SK-N-SH (cell line): ENCODE results near the gene ABR. TPM values are rescaled to one million over a fixed set of nuclear protein-coding genes. Genes with fewer than 3 reads are reported as not detected.

ENCODE experiments used
- CTCF ChIA-PET: fragments of 300-600, 350-600 bp; formaldehyde crosslinking; extraction: SDS; loops from one replicate; lab custom pipeline; 2021; lab: Yijun Ruan, JAX
- POLR2A ChIA-PET: fragments of 350-600 bp; sonication (Branson Sonifier 250); formaldehyde crosslinking; extraction: SDS; loops from one replicate; lab custom pipeline; 2020; ENCODE audit warnings: antibody characterized with exemption, inconsistent platforms; lab: Yijun Ruan, JAX
- DNase-seq: peaks from one replicate; pipeline ENCODE4 v3.0.0; 2012
- H2AFZ ChIP-seq: fragments of 200-600 bp; sonication (generic); 2 replicates; pipeline ENCODE4 v1.8.1; 2016; ENCODE audit warnings: antibody characterized with exemption, mild to moderate bottlenecking, low read depth
- H3F3A ChIP-seq: fragments of 200-600 bp; sonication (generic); replicated peaks from 2 replicates; pipeline ENCODE3; 2016; ENCODE audit warnings: antibody characterized with exemption, mild to moderate bottlenecking; ENCODE audit not compliant: insufficient read depth
- H3K27ac ChIP-seq, 2 experiments: fragments of 200-500 bp in 1 of 2; fragments of 200-600 bp in 1 of 2; sonication (Bioruptor generic) in 1 of 2; sonication (generic), shearing (Covaris generic) in 1 of 2; 2 replicates each; pipeline versions ENCODE4 v1.5.1 to v1.6.1; 2014 to 2016; ENCODE audit warnings: low read depth in 2 of 2, inconsistent platforms in 1 of 2, low read length in 1 of 2, mild to moderate bottlenecking in 1 of 2, mixed read lengths in 1 of 2
- H3K27me3 ChIP-seq: fragments of 200-600 bp; sonication (generic), shearing (Covaris generic); 2 replicates; pipeline ENCODE4 v1.6.1; 2016; ENCODE audit warnings: mixed run types; ENCODE audit not compliant: insufficient read depth
- H3K36me3 ChIP-seq, 2 experiments: fragments of 200-500 bp in 1 of 2; fragments of 200-600 bp in 1 of 2; sonication (Bioruptor generic) in 1 of 2; sonication (generic) in 1 of 2; replicated peaks in 1 of 2; 2 replicates each; pipeline versions ENCODE3 to v1.5.1; 2014 to 2016; ENCODE audit warnings: low read length in 1 of 2, mild to moderate bottlenecking in 1 of 2; ENCODE audit not compliant: insufficient read depth in 2 of 2, control insufficient read depth in 1 of 2
- H3K4me1 ChIP-seq, 2 experiments: fragments of 200-500 bp in 1 of 2; fragments of 200-600 bp in 1 of 2; sonication (Bioruptor generic) in 1 of 2; sonication (generic), shearing (Covaris generic) in 1 of 2; 2 replicates each; pipeline versions ENCODE4 v1.5.1 to v1.6.1; 2014 to 2016; ENCODE audit warnings: low read depth in 1 of 2, low read length in 1 of 2, mixed run types in 1 of 2; ENCODE audit not compliant: insufficient read depth in 2 of 2, control insufficient read depth in 1 of 2
- H3K4me2 ChIP-seq: fragments of 200-600 bp; sonication (generic), shearing (Covaris generic); 2 replicates; pipeline ENCODE4 v1.6.1; 2017; ENCODE audit warnings: mixed run types
- H3K4me3 ChIP-seq, 2 experiments: fragments of 200-500 bp in 1 of 2; fragments of 200-600 bp in 1 of 2; sonication (Bioruptor generic) in 1 of 2; sonication (generic), shearing (Covaris generic) in 1 of 2; 2 replicates each; pipeline versions ENCODE4 v1.5.1 to v1.8.1; 2014 to 2016; ENCODE audit warnings: low read depth in 2 of 2, inconsistent platforms in 1 of 2, low read length in 1 of 2, mild to moderate bottlenecking in 1 of 2, mixed read lengths in 1 of 2, moderate library complexity in 1 of 2
- H3K79me2 ChIP-seq: fragments of 200-600 bp; sonication (generic); 2 replicates; pipeline ENCODE4 v1.8.1; 2017; ENCODE audit warnings: mild to moderate bottlenecking; ENCODE audit not compliant: insufficient read depth
- H3K9ac ChIP-seq: fragments of 200-600 bp; sonication (generic); 2 replicates; pipeline ENCODE4 v1.6.1; 2017; ENCODE audit warnings: mixed run types
- H3K9me2 ChIP-seq: fragments of 200-600 bp; sonication (generic); 2 replicates; pipeline ENCODE4 v1.6.1; 2017; ENCODE audit warnings: mixed run types
- H3K9me3 ChIP-seq: fragments of 200-600 bp; sonication (generic); 2 replicates; pipeline ENCODE4 v1.6.1; 2017; ENCODE audit warnings: mixed run types, mild to moderate bottlenecking, moderate library complexity
- H4K20me1 ChIP-seq: fragments of 200-600 bp; sonication (generic); 2 replicates; pipeline ENCODE4 v1.6.1; 2017; ENCODE audit warnings: mild to moderate bottlenecking, mixed run types; ENCODE audit not compliant: insufficient read depth
- CHD2 ChIP-seq: fragments of 150-350 bp; IDR thresholded peaks from 2 replicates; pipeline ENCODE4 v1.6.1; 2018; ENCODE audit warnings: low read length; ENCODE audit not compliant: partially characterized antibody
- ELF1 ChIP-seq: IDR thresholded peaks from 2 replicates; pipeline ENCODE4 v1.4.0; 2012
- EP300 ChIP-seq, 2 experiments: IDR thresholded peaks; 2 replicates each; pipeline versions ENCODE4 v1.4.0 to v1.6.1; 2012; ENCODE audit warnings: borderline replicate concordance in 1 of 2, low read depth in 1 of 2, low read length in 1 of 2
- EZH2phosphoT487 ChIP-seq: fragments of 200-600 bp; sonication (generic); IDR thresholded peaks from 2 replicates; pipeline ENCODE4 v1.6.1; 2017; ENCODE audit warnings: low read depth, mixed run types, mild to moderate bottlenecking, antibody characterized with exemption, moderate library complexity, borderline replicate concordance
- FOXJ3 ChIP-seq: sonication (generic); formaldehyde crosslinking; IDR thresholded peaks from 2 replicates; pipeline ENCODE4 v1.5.1; 2020; ENCODE audit warnings: mild to moderate bottlenecking, missing genetic modification reagents
- GATA2 ChIP-seq: sonication (generic); formaldehyde crosslinking; IDR thresholded peaks from 2 replicates; pipeline ENCODE4 v1.5.0; 2020; ENCODE audit warnings: mild to moderate bottlenecking, missing genetic modification reagents
- RCOR1 ChIP-seq: fragments of 150-350 bp; IDR thresholded peaks from 2 replicates; pipeline ENCODE4 v1.6.1; 2017; ENCODE audit warnings: antibody characterized with exemption, low read length
- TAF1 ChIP-seq: IDR thresholded peaks from 2 replicates; pipeline ENCODE4 v1.6.1; 2012; ENCODE audit warnings: low read depth, mild to moderate bottlenecking, low read length, moderate library complexity, borderline replicate concordance
- WGBS: methylation state at CpG from one replicate; pipeline ENCODE4 v1.1.6; 2017; ENCODE audit warnings: low lambda C conversion rate; 5-methylcytosine and 5-hydroxymethylcytosine counted together
- polyA plus RNA-seq, 3 experiments: library from polyadenylated mRNA; depleted of rRNA; stranded (reverse); fragments of >200 nt; gene quantifications; 2 replicates each; pipeline ENCODE4 v1.2.3, GENCODE V29; 2012
- TF ChIP-seq, protein P1 (sequence below): IDR thresholded peaks from 2 replicates; pipeline ENCODE4 v1.6.1; 2012; ENCODE audit warnings: mild to moderate bottlenecking, low read depth, low read length, moderate library complexity
- TF ChIP-seq, protein P2 (sequence below): fragments of 150-350 bp; IDR thresholded peaks from 2 replicates; pipeline ENCODE4 v1.6.1; 2016; ENCODE audit warnings: mild to moderate bottlenecking, low read depth, low read length
- TF ChIP-seq, protein P3 (sequence below): fragments of 200-600 bp; sonication (generic); IDR thresholded peaks from 2 replicates; pipeline ENCODE4 v1.6.1; 2017; ENCODE audit warnings: antibody characterized with exemption, mild to moderate bottlenecking, moderate library complexity

Gene ABR
- polyA plus RNA-seq, 1 of the 3 experiments (the other 2 are of a cell fraction), result 117 TPM

DNA sequence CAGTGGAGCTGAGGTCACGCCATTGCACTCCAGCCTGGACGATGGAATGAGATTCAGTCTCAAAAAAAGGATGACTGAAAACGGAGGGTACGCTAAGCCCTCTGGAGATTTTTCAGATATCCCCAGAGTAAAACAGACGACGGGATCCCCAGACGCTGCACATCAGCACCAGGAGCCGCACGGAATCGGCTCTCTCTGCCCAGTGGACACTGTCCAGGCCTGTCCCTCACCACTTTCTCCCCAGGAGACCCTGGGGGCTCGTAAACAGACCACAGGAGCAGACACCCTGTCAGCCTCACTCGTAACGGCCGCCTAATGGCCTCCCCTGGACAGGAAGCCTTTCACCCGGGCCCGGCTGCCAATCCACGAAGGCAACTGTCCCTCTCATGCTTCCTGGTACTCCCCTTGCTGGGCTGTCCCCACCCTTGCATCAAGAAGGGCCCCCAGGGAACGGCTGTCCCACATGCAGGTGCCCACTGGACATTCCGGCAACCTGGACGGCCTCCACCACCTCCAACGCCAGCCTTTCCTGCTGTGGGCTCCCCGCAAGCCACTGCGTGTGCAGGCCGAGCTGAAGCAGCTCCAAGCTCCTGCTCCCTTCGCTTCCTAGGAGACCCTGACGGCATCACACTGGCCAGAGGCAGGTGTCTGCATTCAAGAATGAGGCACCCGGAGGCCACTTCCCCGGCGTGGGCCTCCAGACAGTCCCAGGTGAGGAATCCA is 108.5 kb downstream of the ABR start:
- H3K4me1 ChIP-seq, result peaks cover 0 to 21% of the 10 kb centered on the region in 2 experiments; a peak in 1 of 4 replicates
- H3K9ac ChIP-seq, result no peak overlapping the region
- WGBS, result 91% methylated on average over 24 of the region's 29 CpGs
- H3K36me3 ChIP-seq, result peaks cover 26 to 29% of the 10 kb centered on the region in 2 experiments
- DNase-seq, result peak; percentile 87
- H3F3A ChIP-seq, result no peaks in the 10 kb centered on the region
- no peak overlapping the region for H3K4me3 ChIP-seq
- no peak overlapping the region for H2AFZ ChIP-seq
- no peaks in the 10 kb centered on the region for H3K9me2 ChIP-seq
- TF ChIP-seq CHD2 (peak; percentile 36), RCOR1 (peak; percentile 47; the same call in 1 of the 2 replicates), EP300 (IDR thresholded peaks at IDR 0.05; ENCODE audit: borderline replicate concordance in 1 of 2, low read depth in 1 of 2, low read length in 1 of 2) (peak in 1 of 2 experiments; percentile 38; a peak in 1 of 4 replicates), GATA2 (CRISPR knock-in tag) (peak; percentile 67), FOXJ3 (CRISPR knock-in tag) (peak; percentile 79; the same call in 1 of the 2 replicates)
- TF ChIP-seq, protein P1, sequence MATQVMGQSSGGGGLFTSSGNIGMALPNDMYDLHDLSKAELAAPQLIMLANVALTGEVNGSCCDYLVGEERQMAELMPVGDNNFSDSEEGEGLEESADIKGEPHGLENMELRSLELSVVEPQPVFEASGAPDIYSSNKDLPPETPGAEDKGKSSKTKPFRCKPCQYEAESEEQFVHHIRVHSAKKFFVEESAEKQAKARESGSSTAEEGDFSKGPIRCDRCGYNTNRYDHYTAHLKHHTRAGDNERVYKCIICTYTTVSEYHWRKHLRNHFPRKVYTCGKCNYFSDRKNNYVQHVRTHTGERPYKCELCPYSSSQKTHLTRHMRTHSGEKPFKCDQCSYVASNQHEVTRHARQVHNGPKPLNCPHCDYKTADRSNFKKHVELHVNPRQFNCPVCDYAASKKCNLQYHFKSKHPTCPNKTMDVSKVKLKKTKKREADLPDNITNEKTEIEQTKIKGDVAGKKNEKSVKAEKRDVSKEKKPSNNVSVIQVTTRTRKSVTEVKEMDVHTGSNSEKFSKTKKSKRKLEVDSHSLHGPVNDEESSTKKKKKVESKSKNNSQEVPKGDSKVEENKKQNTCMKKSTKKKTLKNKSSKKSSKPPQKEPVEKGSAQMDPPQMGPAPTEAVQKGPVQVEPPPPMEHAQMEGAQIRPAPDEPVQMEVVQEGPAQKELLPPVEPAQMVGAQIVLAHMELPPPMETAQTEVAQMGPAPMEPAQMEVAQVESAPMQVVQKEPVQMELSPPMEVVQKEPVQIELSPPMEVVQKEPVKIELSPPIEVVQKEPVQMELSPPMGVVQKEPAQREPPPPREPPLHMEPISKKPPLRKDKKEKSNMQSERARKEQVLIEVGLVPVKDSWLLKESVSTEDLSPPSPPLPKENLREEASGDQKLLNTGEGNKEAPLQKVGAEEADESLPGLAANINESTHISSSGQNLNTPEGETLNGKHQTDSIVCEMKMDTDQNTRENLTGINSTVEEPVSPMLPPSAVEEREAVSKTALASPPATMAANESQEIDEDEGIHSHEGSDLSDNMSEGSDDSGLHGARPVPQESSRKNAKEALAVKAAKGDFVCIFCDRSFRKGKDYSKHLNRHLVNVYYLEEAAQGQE, result no peak
- TF ChIP-seq, all 33 proteins: peak for 5
- H3K9me3 ChIP-seq, result no peaks in the 10 kb centered on the region
- H4K20me1 ChIP-seq, result peaks cover 12% of the 10 kb centered on the region; the same call in 1 of the 2 replicates
- H3K27ac ChIP-seq, result peak overlapping the region in 1 of 2 experiments; percentile 77; a peak in 2 of 4 replicates
- CTCF ChIA-PET, result interaction anchor here (0.8 to 1.4 kb wide), 3 partner anchors 11 to 15 kb away, joined by 3 to 4 read pairs (median 3); no protein-coding TSS in a partner anchor
- H3K79me2 ChIP-seq, result no peaks in the 10 kb centered on the region
- no peaks in the 10 kb centered on the region for H3K27me3 ChIP-seq
- H3K4me2 ChIP-seq, result no peak overlapping the region
- POLR2A ChIA-PET, result no interaction called here

DNA sequence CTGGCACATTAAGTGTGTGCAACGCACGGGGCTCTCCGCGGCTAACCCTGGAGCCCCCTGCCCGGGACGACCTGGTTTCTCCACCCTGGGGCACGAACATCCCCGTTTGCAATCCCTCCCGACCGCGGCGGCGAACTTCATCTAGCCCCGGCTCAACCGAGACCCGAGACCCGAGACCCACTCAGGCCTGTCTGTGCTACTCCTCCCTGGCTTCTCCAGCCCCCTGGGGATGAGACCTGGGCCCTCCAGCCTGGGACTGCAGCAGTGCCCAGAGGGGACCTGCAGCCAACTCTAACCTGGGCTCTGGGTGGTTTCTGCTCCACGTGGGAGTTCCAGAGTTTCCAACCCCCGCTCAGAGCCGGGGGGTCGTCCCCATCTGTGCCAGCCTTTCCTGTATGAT is 109.4 kb downstream of the ABR start:
- H3K9ac ChIP-seq, result no peak overlapping the region
- no peak overlapping the region for H3K4me2 ChIP-seq
- H3K36me3 ChIP-seq, result peaks cover 31 to 38% of the 10 kb centered on the region in 2 experiments
- ChIA-PET CTCF (interaction anchor here (1.0 kb wide), 1 partner anchor 12 kb away, joined by 3 read pairs; no protein-coding TSS in a partner anchor), POLR2A (no interaction called here)
- H3F3A ChIP-seq, result peaks cover 5% of the 10 kb centered on the region
- peaks cover 0 to 21% of the 10 kb centered on the region in 2 experiments; a peak in 1 of 4 replicates for H3K4me1 ChIP-seq
- no peaks in the 10 kb centered on the region for H3K9me2 ChIP-seq
- no peak overlapping the region for H2AFZ ChIP-seq
- H3K4me3 ChIP-seq, result no peak overlapping the region
- H3K27ac ChIP-seq, result peak overlapping the region in 1 of 2 experiments; percentile 77; a peak in 2 of 4 replicates
- no peaks in the 10 kb centered on the region for H3K27me3 ChIP-seq
- H3K79me2 ChIP-seq, result no peaks in the 10 kb centered on the region
- WGBS, result 89% methylated on average over 11 of the region's 21 CpGs
- peaks cover 12% of the 10 kb centered on the region; the same call in 1 of the 2 replicates for H4K20me1 ChIP-seq
- no peak for DNase-seq
- no peaks in the 10 kb centered on the region for H3K9me3 ChIP-seq
- no peak for TF ChIP-seq TAF1
- TF ChIP-seq, protein P2, sequence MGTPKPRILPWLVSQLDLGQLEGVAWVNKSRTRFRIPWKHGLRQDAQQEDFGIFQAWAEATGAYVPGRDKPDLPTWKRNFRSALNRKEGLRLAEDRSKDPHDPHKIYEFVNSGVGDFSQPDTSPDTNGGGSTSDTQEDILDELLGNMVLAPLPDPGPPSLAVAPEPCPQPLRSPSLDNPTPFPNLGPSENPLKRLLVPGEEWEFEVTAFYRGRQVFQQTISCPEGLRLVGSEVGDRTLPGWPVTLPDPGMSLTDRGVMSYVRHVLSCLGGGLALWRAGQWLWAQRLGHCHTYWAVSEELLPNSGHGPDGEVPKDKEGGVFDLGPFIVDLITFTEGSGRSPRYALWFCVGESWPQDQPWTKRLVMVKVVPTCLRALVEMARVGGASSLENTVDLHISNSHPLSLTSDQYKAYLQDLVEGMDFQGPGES, result no peak
- TF ChIP-seq, protein P3, sequence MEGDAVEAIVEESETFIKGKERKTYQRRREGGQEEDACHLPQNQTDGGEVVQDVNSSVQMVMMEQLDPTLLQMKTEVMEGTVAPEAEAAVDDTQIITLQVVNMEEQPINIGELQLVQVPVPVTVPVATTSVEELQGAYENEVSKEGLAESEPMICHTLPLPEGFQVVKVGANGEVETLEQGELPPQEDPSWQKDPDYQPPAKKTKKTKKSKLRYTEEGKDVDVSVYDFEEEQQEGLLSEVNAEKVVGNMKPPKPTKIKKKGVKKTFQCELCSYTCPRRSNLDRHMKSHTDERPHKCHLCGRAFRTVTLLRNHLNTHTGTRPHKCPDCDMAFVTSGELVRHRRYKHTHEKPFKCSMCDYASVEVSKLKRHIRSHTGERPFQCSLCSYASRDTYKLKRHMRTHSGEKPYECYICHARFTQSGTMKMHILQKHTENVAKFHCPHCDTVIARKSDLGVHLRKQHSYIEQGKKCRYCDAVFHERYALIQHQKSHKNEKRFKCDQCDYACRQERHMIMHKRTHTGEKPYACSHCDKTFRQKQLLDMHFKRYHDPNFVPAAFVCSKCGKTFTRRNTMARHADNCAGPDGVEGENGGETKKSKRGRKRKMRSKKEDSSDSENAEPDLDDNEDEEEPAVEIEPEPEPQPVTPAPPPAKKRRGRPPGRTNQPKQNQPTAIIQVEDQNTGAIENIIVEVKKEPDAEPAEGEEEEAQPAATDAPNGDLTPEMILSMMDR, result no peak
- TF ChIP-seq ELF1, result no peak
- TF ChIP-seq, protein P1, result no peak
- no peak for TF ChIP-seq EZH2phosphoT487
- no peak for TF ChIP-seq EP300 (IDR thresholded peaks at IDR 0.05; ENCODE audit: borderline replicate concordance in 1 of 2, low read depth in 1 of 2, low read length in 1 of 2)
